Measurements from ENCODE around the gene FIBCD1. TPM values are rescaled to one million over a fixed set of nuclear protein-coding genes. Genes with fewer than 3 reads are reported as not detected.

FIBCD1 gene
- total RNA-seq, 1 donor, result 0.27 TPM

DNA sequence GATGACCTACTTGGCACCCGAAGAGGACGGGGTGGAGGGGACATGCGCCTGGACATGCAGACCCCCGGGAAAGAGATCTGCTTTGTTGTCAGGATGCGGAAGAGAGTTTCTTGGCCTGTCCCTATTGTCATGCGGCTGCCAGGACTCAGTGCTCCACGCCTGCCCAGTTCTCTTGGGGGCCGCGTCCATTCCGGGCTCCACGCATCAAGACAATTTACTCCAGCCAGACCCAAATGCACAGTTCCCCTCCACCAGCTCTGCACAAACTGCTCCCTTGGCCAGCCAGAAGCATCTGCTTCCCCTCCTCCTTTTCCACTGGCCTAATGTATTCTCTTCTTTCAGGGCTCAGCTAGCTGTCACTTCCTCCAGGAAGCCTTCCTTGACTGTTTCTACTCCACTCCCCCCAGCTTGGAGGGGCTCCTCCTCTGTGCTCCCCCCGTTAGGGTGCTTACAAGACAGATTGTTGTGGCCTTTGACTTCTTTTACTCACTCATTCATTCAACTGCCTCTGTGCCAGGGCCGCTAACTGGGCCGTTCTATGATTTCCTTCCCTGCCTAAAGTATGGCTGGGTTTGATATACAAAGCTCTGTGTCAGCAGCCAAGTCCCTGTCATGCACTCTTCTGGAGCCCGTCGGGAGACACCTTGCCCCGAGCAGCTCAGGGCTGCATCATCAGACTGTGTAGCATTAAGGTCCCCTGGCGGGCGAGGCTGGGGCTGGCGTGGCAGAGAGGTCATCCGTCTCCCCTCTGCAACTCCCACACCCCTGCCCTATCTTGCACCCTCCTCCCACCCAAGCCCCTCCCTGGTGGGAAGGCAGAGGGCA, 6.6 kb downstream of the FIBCD1 start:
- TF ChIP-seq CTCF (IDR thresholded peaks at IDR 0.05; ENCODE audit: insufficient read depth, low read length), result no peak
- no peak for DNase-seq (ENCODE audit: low read depth)
- no peak overlapping the region for H3K4me3 ChIP-seq (ENCODE audit: low read depth, low read length)

DNA sequence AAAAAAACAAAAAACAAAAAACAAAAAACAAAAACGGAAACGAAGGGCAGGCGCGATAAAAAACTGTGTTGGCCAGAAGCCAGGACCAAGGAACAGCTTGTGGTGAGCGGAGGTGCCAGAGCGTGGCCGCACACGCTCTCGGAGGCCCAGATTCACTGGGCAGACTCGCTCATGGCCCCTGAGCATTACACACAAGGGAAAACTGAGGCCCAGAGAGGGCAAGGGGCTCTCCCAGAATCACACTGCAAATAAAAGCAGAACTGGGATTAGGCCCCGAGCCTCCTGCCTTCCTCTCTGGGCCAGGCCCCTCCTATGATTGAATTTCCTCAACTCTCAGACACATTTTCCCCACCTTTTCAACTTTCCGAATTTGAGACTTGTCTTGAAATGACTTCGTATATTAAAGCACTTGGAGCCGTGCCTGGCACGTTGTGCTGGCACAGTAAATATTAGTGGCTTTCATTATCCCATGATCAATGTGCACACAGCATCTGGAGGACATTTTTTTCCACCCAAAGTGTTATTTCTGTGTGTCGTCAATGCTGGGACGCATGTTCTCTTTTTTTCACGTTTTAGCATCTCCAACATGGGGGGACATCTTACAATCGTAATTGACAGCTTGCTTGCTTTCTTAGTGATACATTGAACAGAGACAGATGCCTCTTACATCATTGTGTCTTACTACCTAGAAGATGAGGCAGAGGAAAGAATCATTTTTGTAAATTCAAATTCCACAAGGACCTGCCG, 7.4 kb downstream of the FIBCD1 start:
- DNase-seq (ENCODE audit: low read depth), result no peak
- TF ChIP-seq CTCF (IDR thresholded peaks at IDR 0.05; ENCODE audit: insufficient read depth, low read length), result no peak
- H3K4me3 ChIP-seq (ENCODE audit: low read depth, low read length), result no peak overlapping the region

DNA sequence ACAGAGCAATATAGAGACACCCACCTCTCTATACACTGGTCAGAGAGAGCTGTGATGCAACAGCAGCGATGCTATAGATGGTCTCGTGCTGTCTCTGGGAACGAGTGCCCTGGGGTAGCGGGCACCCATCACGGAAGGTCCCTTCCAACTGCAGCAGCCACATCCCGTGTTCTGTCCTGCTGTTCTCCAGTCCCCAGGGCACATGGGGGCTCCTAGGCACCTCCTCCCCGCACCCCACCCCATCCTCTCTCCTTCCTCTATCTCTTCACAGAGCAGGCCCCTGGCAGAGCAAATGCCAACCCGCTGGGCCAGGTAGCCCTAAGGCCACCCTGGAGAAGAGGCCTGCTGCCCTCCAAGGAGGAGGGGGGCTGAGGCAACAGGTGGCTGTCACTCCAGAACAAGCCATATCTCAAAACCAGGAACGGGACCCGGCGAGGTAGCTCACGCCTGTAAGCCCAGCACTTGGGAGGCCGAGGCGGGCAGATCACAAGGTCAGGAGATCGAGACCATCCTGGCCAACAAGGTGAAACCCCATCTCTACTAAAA, 8.2 kb downstream of the FIBCD1 start:
- no peak for TF ChIP-seq CTCF (IDR thresholded peaks at IDR 0.05; ENCODE audit: insufficient read depth, low read length)
- DNase-seq (ENCODE audit: low read depth), result no peak

DNA sequence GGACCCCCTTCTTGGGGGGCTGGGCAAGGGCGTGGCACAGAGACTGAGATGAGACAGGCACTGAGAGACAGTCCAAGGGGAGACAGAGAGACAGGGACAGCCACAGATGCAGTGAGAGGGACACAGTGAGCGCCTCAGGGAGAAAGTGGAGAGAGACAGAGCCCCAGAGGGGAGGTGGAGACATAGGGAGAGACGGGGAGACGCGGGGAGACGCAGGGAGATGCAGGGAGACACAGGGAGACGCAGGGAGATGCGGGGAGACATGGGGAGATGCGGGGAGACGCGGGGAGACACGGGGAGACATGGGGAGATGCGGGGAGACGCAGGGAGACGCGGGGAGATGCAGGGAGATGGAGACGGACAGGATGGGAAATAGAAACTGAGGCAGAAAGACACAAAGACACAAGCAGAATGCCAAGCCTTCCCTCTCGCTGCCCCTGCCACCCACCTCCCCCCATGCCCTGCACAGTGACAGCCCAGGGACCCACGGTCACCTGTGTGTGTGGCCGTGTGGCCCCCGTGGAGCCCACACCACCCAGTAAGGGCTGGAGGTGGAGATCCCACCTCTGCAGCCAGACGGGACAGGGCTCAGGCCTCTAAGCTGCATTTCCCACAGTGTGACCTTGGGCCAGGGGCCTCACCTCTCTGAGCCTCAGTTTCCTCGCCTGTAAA, 8.8 kb downstream of the FIBCD1 start:
- no peak overlapping the region for H3K4me3 ChIP-seq (ENCODE audit: low read depth, low read length)
- no peak for DNase-seq (ENCODE audit: low read depth)

More for the DNA sequence above, 8.2 kb downstream of the FIBCD1 start:
- no peak overlapping the region for H3K4me3 ChIP-seq (ENCODE audit: low read depth, low read length)

DNA sequence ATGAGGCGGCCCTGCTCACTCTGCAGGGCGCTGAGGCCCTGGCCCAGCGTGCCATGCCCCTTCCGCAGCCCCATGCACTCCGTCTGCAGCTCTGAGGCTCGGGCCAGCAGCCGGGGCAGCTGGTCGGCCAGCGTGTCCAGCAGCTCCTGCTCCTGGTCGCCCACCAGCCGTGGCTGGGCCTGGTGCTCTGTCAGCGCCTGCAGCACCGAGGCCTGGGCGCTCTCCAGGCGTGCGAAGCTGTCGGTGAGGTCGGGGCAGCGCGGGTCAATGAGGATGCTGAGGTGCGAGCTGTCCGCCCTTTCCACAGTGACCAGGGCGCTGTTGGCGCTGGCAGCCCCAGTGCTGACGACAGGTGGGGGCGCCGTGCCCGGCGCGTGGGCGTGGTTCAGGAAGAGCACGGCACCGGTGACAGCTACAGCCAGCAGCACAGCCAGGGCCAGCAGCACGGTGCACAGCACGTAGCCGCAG, 9.4 kb downstream of the FIBCD1 start:
- TF ChIP-seq CTCF (IDR thresholded peaks at IDR 0.05; ENCODE audit: insufficient read depth, low read length), result no peak
- DNase-seq (ENCODE audit: low read depth), result no peak
- H3K4me3 ChIP-seq (ENCODE audit: low read depth, low read length), result no peak overlapping the region

More for the DNA sequence above, 8.8 kb downstream of the FIBCD1 start:
- TF ChIP-seq CTCF (IDR thresholded peaks at IDR 0.05; ENCODE audit: insufficient read depth, low read length), result no peak
